DMS53 (cell line): ENCODE measurements around the gene DBR1.
"Not testable (repeated sequence)": the region's sequence is repeated elsewhere in the genome, so short reads cannot be mapped to it uniquely, and the experiment has no call there.

Experiments used
- DNase-seq: peaks from one replicate; lab custom pipeline; 2025; lab: John Stamatoyannopoulos, UW

DBR1 gene

GRCh38 chr3:138186803-138187295 is 12.1 kb upstream of the DBR1 start:
- peak; percentile 92 for DNase-seq

GRCh38 chr3:138186221-138186620 is 11.5 kb upstream of the DBR1 start:
- peak; percentile 26 for DNase-seq

- DNase-seq = no peak
Observed at GRCh38 chr3:138184994-138185393, 10.3 kb upstream of the DBR1 start.

GRCh38 chr3:138180375-138181029 is 5.8 kb upstream of the DBR1 start:
- DNase-seq = peak; percentile 73

- no peak for DNase-seq
Observed at GRCh38 chr3:138173769-138174420, 826 bp downstream of the DBR1 start.

- no peak for DNase-seq
Observed at GRCh38 chr3:138172625-138173024, 2.1 kb downstream of the DBR1 start.

- DNase-seq = no peak
Observed at GRCh38 chr3:138165061-138165460, 9.7 kb downstream of the DBR1 start.

GRCh38 chr3:138157743-138158142 is 17.0 kb downstream of the DBR1 start:
- DNase-seq = no peak

GRCh38 chr3:138154534-138154933 is 20.2 kb downstream of the DBR1 start:
- no peak for DNase-seq

GRCh38 chr3:138148503-138148902 is 26.2 kb downstream of the DBR1 start:
- DNase-seq = no peak

- DNase-seq = not testable (repeated sequence)
Observed at GRCh38 chr3:138142181-138142580, 32.5 kb downstream of the DBR1 start.

- no peak for DNase-seq
Observed at GRCh38 chr3:138140940-138141339, 33.8 kb downstream of the DBR1 start.

GRCh38 chr3:138139691-138140090 is 35.0 kb downstream of the DBR1 start:
- DNase-seq = no peak

- DNase-seq = no peak
Observed at GRCh38 chr3:138137861-138138260, 36.9 kb downstream of the DBR1 start.

GRCh38 chr3:138136201-138136600 is 38.5 kb downstream of the DBR1 start:
- DNase-seq = no peak

- no peak for DNase-seq
Observed at GRCh38 chr3:138135833-138136194, 38.9 kb downstream of the DBR1 start.

- no peak for DNase-seq
Observed at GRCh38 chr3:138135146-138135832, 39.4 kb downstream of the DBR1 start.

GRCh38 chr3:138132239-138132638 is 42.5 kb downstream of the DBR1 start, which contains the start of gene A4GNT:
Gene A4GNT, minus strand, starts transcription at chr3:138132390. Its CDS starts 1,134 bp downstream, at chr3:138131256.
- no peak for DNase-seq

GRCh38 chr3:138127636-138128365 is 46.9 kb downstream of the DBR1 start:
- no peak for DNase-seq

- DNase-seq = no peak
Observed at GRCh38 chr3:138125548-138126221, 49.0 kb downstream of the DBR1 start.

GRCh38 chr3:138124706-138125355 is 49.9 kb downstream of the DBR1 start:
- no peak for DNase-seq
